Stimulated activated naive B cell treated with anti-CD40 and anti-IgM and Interleukin-4, amounts not matched to agents 10 μg/mL and 1 μg/mL and 100 μg/mL, for 72 hours (primary cell): ENCODE data around the gene RNF13.

ENCODE experiments used
- ATAC-seq, 2 donors: fragments of 150-1000 bp; cut with Tn5 transposase; replicated peaks; 2 replicates each; pipeline ENCODE4 v1.10.0; 2021; ENCODE audit warnings: moderate library complexity in 1 of 2
- DNase-seq: peaks from one replicate; pipeline ENCODE4 v3.0.0; 2021
- H3K27ac Mint-ChIP-seq: one replicate; pipeline ENCODE4 v1.8.0; 2022; ENCODE audit warnings: mild to moderate bottlenecking, mixed read lengths
- H3K27me3 Mint-ChIP-seq, 2 donors: one replicate each; pipeline ENCODE4 v1.8.0; 2022; ENCODE audit warnings: mixed read lengths in 2 of 2
- H3K36me3 Mint-ChIP-seq, 2 donors: one replicate each; pipeline ENCODE4 v1.8.0; 2022; ENCODE audit warnings: mixed read lengths in 2 of 2, mild to moderate bottlenecking in 1 of 2
- H3K4me1 Mint-ChIP-seq, 2 donors: one replicate each; pipeline ENCODE4 v1.8.0; 2022; ENCODE audit warnings: mixed read lengths in 2 of 2, mild to moderate bottlenecking in 1 of 2
- H3K4me3 Mint-ChIP-seq, 2 donors: one replicate each; pipeline ENCODE4 v1.8.0; 2022; ENCODE audit warnings: mild to moderate bottlenecking in 2 of 2, mixed read lengths in 2 of 2, moderate library complexity in 1 of 2
- H3K9me3 Mint-ChIP-seq, 2 donors: one replicate each; pipeline ENCODE4 v1.8.0; 2022; ENCODE audit warnings: mixed read lengths in 2 of 2, mild to moderate bottlenecking in 1 of 2

RNF13 gene

GRCh38 chr3:149947231-149947630 lies 134.2 kb downstream of the RNF13 start:
- Mint-ChIP-seq H3K36me3 (peaks cover 46 to 60% of the 10 kb centered on the region in 2 donors), H3K4me3 (no peak overlapping the region), H3K27me3 (no peaks in the 10 kb centered on the region), H3K4me1 (peaks cover 14 to 33% of the 10 kb centered on the region in 2 donors), H3K9me3 (peaks cover 0 to 1% of the 10 kb centered on the region in 2 donors), H3K27ac (no peak overlapping the region)
- no peak for DNase-seq
- peak in 1 of 2 donors; percentile 33 for ATAC-seq

- H3K4me1 Mint-ChIP-seq, result peaks cover 15 to 40% of the 10 kb centered on the region in 2 donors
- no peak overlapping the region for H3K4me3 Mint-ChIP-seq
- ATAC-seq, result no peak
- H3K36me3 Mint-ChIP-seq, result peaks cover 35 to 43% of the 10 kb centered on the region in 2 donors
- H3K27me3 Mint-ChIP-seq, result no peaks in the 10 kb centered on the region
- DNase-seq, result no peak
- no peaks in the 10 kb centered on the region for H3K9me3 Mint-ChIP-seq
- no peak overlapping the region for H3K27ac Mint-ChIP-seq
These were observed 136.2 kb downstream of the RNF13 start for GRCh38 chr3:149949181-149949580.

GRCh38 chr3:149954812-149955211 lies 141.8 kb downstream of the RNF13 start:
- DNase-seq, result no peak
- Mint-ChIP-seq H3K27ac (no peak overlapping the region), H3K4me3 (no peak overlapping the region), H3K36me3 (peaks cover 7 to 15% of the 10 kb centered on the region in 2 donors), H3K27me3 (no peaks in the 10 kb centered on the region), H3K4me1 (peaks cover 9 to 29% of the 10 kb centered on the region in 2 donors), H3K9me3 (no peaks in the 10 kb centered on the region)
- ATAC-seq, result no peak

GRCh38 chr3:149955449-149955848 lies 142.4 kb downstream of the RNF13 start:
- ATAC-seq (no peak), DNase-seq (no peak)
- Mint-ChIP-seq H3K27me3 (no peaks in the 10 kb centered on the region), H3K36me3 (peaks cover 4 to 13% of the 10 kb centered on the region in 2 donors), H3K4me3 (no peak overlapping the region), H3K9me3 (no peaks in the 10 kb centered on the region), H3K4me1 (peaks cover 9 to 29% of the 10 kb centered on the region in 2 donors), H3K27ac (no peak overlapping the region)

- Mint-ChIP-seq H3K27ac (no peak overlapping the region), H3K4me3 (no peak overlapping the region), H3K36me3 (peaks cover 6 to 12% of the 10 kb centered on the region in 2 donors), H3K27me3 (no peaks in the 10 kb centered on the region), H3K4me1 (peaks cover 7 to 29% of the 10 kb centered on the region in 2 donors), H3K9me3 (no peaks in the 10 kb centered on the region)
- ATAC-seq (no peak), DNase-seq (no peak)
These were observed 144.5 kb downstream of the RNF13 start for GRCh38 chr3:149957361-149958125.

- H3K36me3 Mint-ChIP-seq, result peaks cover 6 to 12% of the 10 kb centered on the region in 2 donors
- H3K4me1 Mint-ChIP-seq, result peaks cover 7 to 27% of the 10 kb centered on the region in 2 donors
- ATAC-seq (no peak), DNase-seq (no peak)
- no peaks in the 10 kb centered on the region for H3K9me3 Mint-ChIP-seq
- no peak overlapping the region for H3K27ac Mint-ChIP-seq
- no peaks in the 10 kb centered on the region for H3K27me3 Mint-ChIP-seq
- H3K4me3 Mint-ChIP-seq, result no peak overlapping the region
These were observed 145.3 kb downstream of the RNF13 start for GRCh38 chr3:149958171-149958796.

GRCh38 chr3:149959443-149959842 lies 146.4 kb downstream of the RNF13 start:
- H3K4me3 Mint-ChIP-seq, result no peak overlapping the region
- no peak for DNase-seq
- ATAC-seq, result no peak
- H3K9me3 Mint-ChIP-seq, result no peaks in the 10 kb centered on the region
- H3K4me1 Mint-ChIP-seq, result peaks cover 4 to 19% of the 10 kb centered on the region in 2 donors
- H3K27me3 Mint-ChIP-seq, result no peaks in the 10 kb centered on the region
- H3K36me3 Mint-ChIP-seq, result peaks cover 6 to 12% of the 10 kb centered on the region in 2 donors
- H3K27ac Mint-ChIP-seq, result no peak overlapping the region

- Mint-ChIP-seq H3K27me3 (no peaks in the 10 kb centered on the region), H3K4me1 (peaks cover 5 to 8% of the 10 kb centered on the region in 2 donors), H3K36me3 (peaks cover 6 to 7% of the 10 kb centered on the region in 2 donors), H3K27ac (no peak overlapping the region), H3K9me3 (no peaks in the 10 kb centered on the region), H3K4me3 (no peak overlapping the region)
- ATAC-seq (no peak), DNase-seq (no peak)
These were observed 150.5 kb downstream of the RNF13 start for GRCh38 chr3:149963485-149963884.

- no peak for ATAC-seq
- H3K27me3 Mint-ChIP-seq, result no peaks in the 10 kb centered on the region
- H3K4me1 Mint-ChIP-seq, result peaks cover 8 to 13% of the 10 kb centered on the region in 2 donors
- no peak overlapping the region for H3K27ac Mint-ChIP-seq
- no peak overlapping the region for H3K4me3 Mint-ChIP-seq
- peaks cover 4 to 11% of the 10 kb centered on the region in 2 donors for H3K36me3 Mint-ChIP-seq
- DNase-seq, result no peak
- no peaks in the 10 kb centered on the region for H3K9me3 Mint-ChIP-seq
These were observed 151.3 kb downstream of the RNF13 start for GRCh38 chr3:149964291-149964690.

GRCh38 chr3:149965278-149965677 lies 152.3 kb downstream of the RNF13 start:
- Mint-ChIP-seq H3K27me3 (no peaks in the 10 kb centered on the region), H3K9me3 (no peaks in the 10 kb centered on the region), H3K4me1 (peaks cover 11 to 20% of the 10 kb centered on the region in 2 donors), H3K36me3 (peaks cover 4 to 11% of the 10 kb centered on the region in 2 donors), H3K4me3 (no peak overlapping the region), H3K27ac (no peak overlapping the region)
- DNase-seq, result no peak
- ATAC-seq, result peak; percentile 27 to 40

GRCh38 chr3:149967086-149967685 lies 154.2 kb downstream of the RNF13 start:
- Mint-ChIP-seq H3K36me3 (peaks cover 0 to 6% of the 10 kb centered on the region in 2 donors), H3K27ac (no peak overlapping the region), H3K27me3 (peaks cover 9 to 10% of the 10 kb centered on the region in 2 donors), H3K4me1 (peaks cover 17 to 29% of the 10 kb centered on the region in 2 donors), H3K9me3 (no peaks in the 10 kb centered on the region), H3K4me3 (no peak overlapping the region)
- DNase-seq, result no peak
- ATAC-seq, result no peak

GRCh38 chr3:149968216-149968615 lies 155.2 kb downstream of the RNF13 start:
- ATAC-seq (no peak), DNase-seq (no peak)
- H3K4me1 Mint-ChIP-seq, result peaks cover 17 to 29% of the 10 kb centered on the region in 2 donors
- no peak overlapping the region for H3K4me3 Mint-ChIP-seq
- H3K36me3 Mint-ChIP-seq, result peaks cover 0 to 6% of the 10 kb centered on the region in 2 donors
- H3K27me3 Mint-ChIP-seq, result peaks cover 12 to 13% of the 10 kb centered on the region in 2 donors
- no peaks in the 10 kb centered on the region for H3K9me3 Mint-ChIP-seq
- H3K27ac Mint-ChIP-seq, result no peak overlapping the region

- Mint-ChIP-seq H3K36me3 (peaks cover 0 to 6% of the 10 kb centered on the region in 2 donors), H3K4me1 (peaks cover 17 to 29% of the 10 kb centered on the region in 2 donors), H3K9me3 (no peaks in the 10 kb centered on the region), H3K4me3 (peak overlapping the region; percentile 78 to 79), H3K27ac (no peak overlapping the region), H3K27me3 (peaks cover 13 to 16% of the 10 kb centered on the region in 2 donors)
- DNase-seq (no peak), ATAC-seq (no peak)
These were observed 156.3 kb downstream of the RNF13 start for GRCh38 chr3:149969110-149969939.
